Measurements from ENCODE around the gene TOM1L1.

TOM1L1 gene

GRCh38 chr17:54937018-54937417, 36.4 kb downstream of the TOM1L1 start:
- TF ChIP-seq NFIC (IDR thresholded peaks at IDR 0.05) (no peak), TAF1 (IDR thresholded peaks at IDR 0.05; ENCODE audit: low read depth) (no peak)

DNA sequence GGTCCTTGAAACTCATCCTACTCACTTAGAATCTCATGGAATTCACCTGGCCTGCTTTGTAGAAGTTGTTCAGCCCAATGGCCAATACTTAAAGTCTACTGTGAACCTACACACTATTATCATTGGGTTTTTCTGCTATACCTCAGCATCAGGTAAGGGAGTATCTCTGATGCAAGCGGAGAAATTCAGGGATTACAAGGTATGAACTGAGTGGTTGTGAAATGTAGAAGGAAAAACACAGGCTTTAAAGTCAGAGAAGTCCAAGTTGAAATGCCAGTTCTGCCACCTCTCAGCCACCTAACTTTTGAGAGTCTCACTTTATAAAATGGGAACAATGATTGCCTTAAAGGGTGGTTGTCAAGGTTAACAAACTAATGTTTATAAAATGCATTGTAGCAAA, 36.8 kb downstream of the TOM1L1 start:
- TF ChIP-seq CREB1 (IDR thresholded peaks at IDR 0.05; ENCODE audit: low read depth) (no peak), TAF1 (IDR thresholded peaks at IDR 0.05; ENCODE audit: low read depth) (no peak), USF1 (IDR thresholded peaks at IDR 0.05) (no peak), EP300 (IDR thresholded peaks at IDR 0.05; ENCODE audit: borderline replicate concordance) (no peak), NFIC (IDR thresholded peaks at IDR 0.05) (no peak), RAD21 (IDR thresholded peaks at IDR 0.05; ENCODE audit: low read depth) (no peak), CEBPB (IDR thresholded peaks at IDR 0.05) (no peak), TCF12 (IDR thresholded peaks at IDR 0.05; ENCODE audit: low read depth) (no peak), YY1 (IDR thresholded peaks at IDR 0.05; ENCODE audit: low read depth) (no peak), ZBTB7A (IDR thresholded peaks at IDR 0.05; ENCODE audit: low read depth) (no peak)

- TF ChIP-seq, protein P1, sequence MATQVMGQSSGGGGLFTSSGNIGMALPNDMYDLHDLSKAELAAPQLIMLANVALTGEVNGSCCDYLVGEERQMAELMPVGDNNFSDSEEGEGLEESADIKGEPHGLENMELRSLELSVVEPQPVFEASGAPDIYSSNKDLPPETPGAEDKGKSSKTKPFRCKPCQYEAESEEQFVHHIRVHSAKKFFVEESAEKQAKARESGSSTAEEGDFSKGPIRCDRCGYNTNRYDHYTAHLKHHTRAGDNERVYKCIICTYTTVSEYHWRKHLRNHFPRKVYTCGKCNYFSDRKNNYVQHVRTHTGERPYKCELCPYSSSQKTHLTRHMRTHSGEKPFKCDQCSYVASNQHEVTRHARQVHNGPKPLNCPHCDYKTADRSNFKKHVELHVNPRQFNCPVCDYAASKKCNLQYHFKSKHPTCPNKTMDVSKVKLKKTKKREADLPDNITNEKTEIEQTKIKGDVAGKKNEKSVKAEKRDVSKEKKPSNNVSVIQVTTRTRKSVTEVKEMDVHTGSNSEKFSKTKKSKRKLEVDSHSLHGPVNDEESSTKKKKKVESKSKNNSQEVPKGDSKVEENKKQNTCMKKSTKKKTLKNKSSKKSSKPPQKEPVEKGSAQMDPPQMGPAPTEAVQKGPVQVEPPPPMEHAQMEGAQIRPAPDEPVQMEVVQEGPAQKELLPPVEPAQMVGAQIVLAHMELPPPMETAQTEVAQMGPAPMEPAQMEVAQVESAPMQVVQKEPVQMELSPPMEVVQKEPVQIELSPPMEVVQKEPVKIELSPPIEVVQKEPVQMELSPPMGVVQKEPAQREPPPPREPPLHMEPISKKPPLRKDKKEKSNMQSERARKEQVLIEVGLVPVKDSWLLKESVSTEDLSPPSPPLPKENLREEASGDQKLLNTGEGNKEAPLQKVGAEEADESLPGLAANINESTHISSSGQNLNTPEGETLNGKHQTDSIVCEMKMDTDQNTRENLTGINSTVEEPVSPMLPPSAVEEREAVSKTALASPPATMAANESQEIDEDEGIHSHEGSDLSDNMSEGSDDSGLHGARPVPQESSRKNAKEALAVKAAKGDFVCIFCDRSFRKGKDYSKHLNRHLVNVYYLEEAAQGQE (IDR thresholded peaks at IDR 0.05; ENCODE audit: low read depth), result no peak
- TF ChIP-seq TAF1 (IDR thresholded peaks at IDR 0.05; ENCODE audit: low read depth), result no peak
- TF ChIP-seq MAX (IDR thresholded peaks at IDR 0.05), result no peak
These were observed 40.6 kb downstream of the TOM1L1 start for GRCh38 chr17:54941285-54941684.

GRCh38 chr17:54944796-54945195, 44.1 kb downstream of the TOM1L1 start:
- TF ChIP-seq, protein P1 (IDR thresholded peaks at IDR 0.05; ENCODE audit: low read depth), result no peak
- TF ChIP-seq TAF1 (IDR thresholded peaks at IDR 0.05; ENCODE audit: low read depth) (no peak), ZBTB7A (IDR thresholded peaks at IDR 0.05; ENCODE audit: low read depth) (no peak), EGR1 (IDR thresholded peaks at IDR 0.05) (no peak), FOXM1 (IDR thresholded peaks at IDR 0.05; ENCODE audit: borderline replicate concordance, low read depth) (no peak), NFIC (IDR thresholded peaks at IDR 0.05) (no peak), TCF12 (IDR thresholded peaks at IDR 0.05; ENCODE audit: low read depth) (no peak), CEBPB (IDR thresholded peaks at IDR 0.05) (no peak)

DNA sequence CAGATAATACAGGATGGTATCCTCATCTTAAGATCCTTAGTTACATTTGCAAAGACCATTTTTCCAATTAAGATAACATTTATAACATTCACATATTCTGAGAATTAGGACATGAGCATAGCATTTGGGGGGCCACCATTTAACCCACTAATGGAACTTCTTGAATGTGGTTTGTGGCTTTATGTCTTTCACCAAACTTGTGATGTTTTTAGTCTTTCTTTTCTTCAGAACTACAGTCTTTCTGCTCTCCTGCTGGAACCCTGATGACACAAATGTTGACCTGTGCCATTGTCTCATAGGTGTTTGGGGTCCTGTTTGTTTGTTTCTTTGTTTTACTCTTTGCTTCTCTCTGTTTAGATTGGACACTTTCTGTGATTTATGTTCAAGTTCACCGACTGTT, 44.6 kb downstream of the TOM1L1 start:
- TF ChIP-seq YY1 (IDR thresholded peaks at IDR 0.05; ENCODE audit: low read depth) (no peak), NFIC (IDR thresholded peaks at IDR 0.05) (no peak), EGR1 (IDR thresholded peaks at IDR 0.05) (no peak)

- TF ChIP-seq ZBTB7A (IDR thresholded peaks at IDR 0.05; ENCODE audit: low read depth) (no peak), CEBPB (IDR thresholded peaks at IDR 0.05) (no peak), TAF1 (IDR thresholded peaks at IDR 0.05; ENCODE audit: low read depth) (no peak), EGR1 (IDR thresholded peaks at IDR 0.05) (no peak), FOXM1 (IDR thresholded peaks at IDR 0.05; ENCODE audit: borderline replicate concordance, low read depth) (no peak), TEAD4 (IDR thresholded peaks at IDR 0.05) (no peak), RAD21 (IDR thresholded peaks at IDR 0.05; ENCODE audit: low read depth) (no peak), EP300 (IDR thresholded peaks at IDR 0.05; ENCODE audit: borderline replicate concordance) (no peak)
These were observed 45.0 kb downstream of the TOM1L1 start for GRCh38 chr17:54945671-54946070.

DNA sequence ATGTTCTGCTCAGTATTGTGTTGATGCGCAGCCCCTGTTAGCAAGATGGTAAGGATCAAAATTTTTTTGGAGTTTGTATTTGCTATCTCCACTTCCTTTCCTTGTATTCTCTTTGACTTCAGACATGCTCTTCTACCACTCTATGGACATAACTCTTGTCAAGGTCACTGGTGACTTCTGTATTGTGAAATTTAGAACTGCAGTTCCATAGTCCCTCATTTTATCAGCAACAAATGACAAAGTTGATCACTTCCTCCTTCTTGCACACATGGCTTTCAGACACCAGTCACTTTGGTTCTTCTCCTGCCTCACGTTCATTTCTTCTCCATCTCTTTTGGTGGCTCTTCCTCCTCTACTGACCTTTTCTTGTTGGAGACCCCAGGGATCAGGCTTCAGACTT, 46.7 kb downstream of the TOM1L1 start:
- TF ChIP-seq FOXM1 (IDR thresholded peaks at IDR 0.05; ENCODE audit: borderline replicate concordance, low read depth) (no peak), TCF12 (IDR thresholded peaks at IDR 0.05; ENCODE audit: low read depth) (no peak), YY1 (IDR thresholded peaks at IDR 0.05; ENCODE audit: low read depth) (no peak), NFIC (IDR thresholded peaks at IDR 0.05) (no peak), ZBTB7A (IDR thresholded peaks at IDR 0.05; ENCODE audit: low read depth) (no peak), CEBPB (IDR thresholded peaks at IDR 0.05) (no peak), USF1 (IDR thresholded peaks at IDR 0.05) (no peak), EP300 (IDR thresholded peaks at IDR 0.05; ENCODE audit: borderline replicate concordance) (no peak), EGR1 (IDR thresholded peaks at IDR 0.05) (no peak), TAF1 (IDR thresholded peaks at IDR 0.05; ENCODE audit: low read depth) (no peak), RAD21 (IDR thresholded peaks at IDR 0.05; ENCODE audit: low read depth) (no peak), MAX (IDR thresholded peaks at IDR 0.05) (no peak), CREB1 (IDR thresholded peaks at IDR 0.05; ENCODE audit: low read depth) (no peak), TEAD4 (IDR thresholded peaks at IDR 0.05) (no peak)
- TF ChIP-seq, protein P1 (IDR thresholded peaks at IDR 0.05; ENCODE audit: low read depth), result no peak
